ENCODE measurements around the gene C1orf210.

C1orf210 gene

DNA sequence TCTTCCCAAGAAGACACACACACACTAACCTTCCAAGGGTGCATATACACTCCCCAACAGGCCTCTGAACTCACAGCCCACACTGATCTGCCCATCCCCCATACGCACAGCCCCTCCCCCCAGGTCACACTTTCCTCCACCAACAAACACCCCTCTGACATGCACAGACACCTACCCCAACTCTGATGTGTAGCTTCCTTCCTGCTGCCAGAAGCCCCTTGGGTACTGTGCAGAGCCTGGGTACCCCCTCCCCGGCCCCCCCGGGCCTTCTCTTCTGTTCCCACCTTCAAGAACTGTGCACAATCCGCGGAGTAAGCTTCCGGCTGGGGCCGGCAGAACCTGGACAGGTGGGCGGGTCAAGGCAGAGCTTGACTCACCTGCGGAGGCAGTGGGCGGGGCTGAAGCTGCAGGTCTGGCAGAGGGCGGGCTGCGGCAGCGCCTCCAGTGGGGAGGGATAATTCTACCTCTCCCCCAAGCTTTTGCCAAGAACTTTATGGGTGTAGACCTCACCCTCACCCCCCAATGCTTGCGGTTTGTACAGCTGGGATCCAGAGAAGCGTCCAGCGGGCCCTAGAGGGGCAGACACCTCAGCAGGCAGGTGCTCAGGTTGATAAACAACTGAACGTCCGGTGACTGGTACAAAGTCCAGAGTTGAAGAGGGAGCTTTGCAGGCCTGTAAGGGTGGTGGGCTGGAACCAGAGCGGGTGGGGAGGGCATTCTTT, at the start of gene C1orf210:
C1orf210 (minus strand) TSS at position 313 of the 722 bp plus-strand sequence. CDS start 2,311 bp downstream, outside the sequence.
- Histone ChIP-seq H2AFZ (ENCODE audit: low read depth, low read length) (no peak within 1 kb of the TSS), H3K9me3 (ENCODE audit: low read length) (no peaks in the 10 kb centered on the region), H3K4me3 (ENCODE audit: low read length) (no peak within 1 kb of the TSS), H3K4me1 (ENCODE audit: insufficient read depth, low read length) (no peaks in the 10 kb centered on the region), H3K27me3 (ENCODE audit: insufficient read depth, low read length) (peaks cover 2% of the 10 kb centered on the region), H3K36me3 (ENCODE audit: insufficient read depth, low read length) (no peaks in the 10 kb centered on the region)

DNA sequence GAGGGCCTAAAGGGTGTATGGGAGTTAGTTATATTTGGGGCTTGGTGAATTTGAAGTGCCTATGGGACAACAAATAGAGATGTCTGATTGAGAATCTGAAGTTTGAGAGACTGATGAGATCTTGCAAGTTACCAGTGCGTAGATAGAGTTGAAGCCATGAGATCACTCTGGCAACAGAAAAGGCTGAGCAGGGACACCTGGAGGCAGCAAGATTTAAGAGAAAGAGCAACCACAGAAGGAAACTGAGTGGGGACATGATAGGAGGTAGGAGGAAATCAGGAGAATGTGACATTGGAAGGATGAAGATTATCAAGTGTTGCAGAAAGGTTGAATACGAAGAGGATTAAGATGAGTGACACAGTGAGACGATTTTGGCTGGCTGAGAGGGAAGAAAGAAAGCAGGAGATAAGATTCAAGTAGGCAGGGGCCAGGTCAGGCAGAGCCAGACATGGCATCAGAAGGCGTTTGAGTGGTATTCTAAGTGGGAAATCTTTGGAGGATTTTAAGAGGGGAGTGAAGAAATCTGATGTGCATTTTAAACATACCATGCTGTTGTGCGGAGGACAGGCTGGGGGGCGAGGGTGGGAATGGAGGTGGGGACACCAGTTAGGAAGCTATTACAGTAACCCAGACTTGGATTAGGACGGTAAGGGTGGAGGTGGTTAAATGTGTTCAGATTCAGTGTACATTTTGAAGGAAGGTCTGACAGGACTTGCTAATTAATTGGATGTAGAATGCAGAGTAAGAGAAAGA, 49.2 kb upstream of the C1orf210 start:
- H2AFZ ChIP-seq (ENCODE audit: low read depth, low read length) = no peak overlapping the region
- H3K27me3 ChIP-seq (ENCODE audit: insufficient read depth, low read length) = no peaks in the 10 kb centered on the region
- no peaks in the 10 kb centered on the region for H3K9me3 ChIP-seq (ENCODE audit: low read length)
- no peak overlapping the region for H3K4me3 ChIP-seq (ENCODE audit: low read length)
- no peaks in the 10 kb centered on the region for H3K36me3 ChIP-seq (ENCODE audit: insufficient read depth, low read length)
- no peaks in the 10 kb centered on the region for H3K4me1 ChIP-seq (ENCODE audit: insufficient read depth, low read length)

DNA sequence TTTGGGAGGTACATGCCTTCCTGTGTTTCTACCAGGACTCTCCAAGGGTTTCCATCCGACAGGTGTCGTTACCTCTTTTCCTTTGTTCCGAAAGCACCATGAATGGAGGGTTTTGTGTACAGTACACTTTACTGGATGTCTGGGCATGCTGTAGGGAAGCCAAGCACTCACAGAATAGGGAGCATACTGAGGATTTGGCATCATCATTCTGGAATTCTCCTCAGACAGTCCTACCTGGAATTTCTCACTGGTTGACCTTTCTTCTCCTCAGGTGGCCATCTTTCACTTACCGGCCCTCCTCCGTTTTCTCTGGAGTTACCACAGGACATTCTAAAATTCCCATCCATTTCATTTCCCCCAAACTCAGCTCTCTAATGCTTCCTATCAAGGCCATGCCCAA, 46.3 kb upstream of the C1orf210 start:
- no peaks in the 10 kb centered on the region for H3K27me3 ChIP-seq (ENCODE audit: insufficient read depth, low read length)
- no peak overlapping the region for H3K4me3 ChIP-seq (ENCODE audit: low read length)
- no peak overlapping the region for H2AFZ ChIP-seq (ENCODE audit: low read depth, low read length)
- no peaks in the 10 kb centered on the region for H3K4me1 ChIP-seq (ENCODE audit: insufficient read depth, low read length)
- H3K9me3 ChIP-seq (ENCODE audit: low read length) = no peaks in the 10 kb centered on the region
- H3K36me3 ChIP-seq (ENCODE audit: insufficient read depth, low read length) = no peaks in the 10 kb centered on the region

DNA sequence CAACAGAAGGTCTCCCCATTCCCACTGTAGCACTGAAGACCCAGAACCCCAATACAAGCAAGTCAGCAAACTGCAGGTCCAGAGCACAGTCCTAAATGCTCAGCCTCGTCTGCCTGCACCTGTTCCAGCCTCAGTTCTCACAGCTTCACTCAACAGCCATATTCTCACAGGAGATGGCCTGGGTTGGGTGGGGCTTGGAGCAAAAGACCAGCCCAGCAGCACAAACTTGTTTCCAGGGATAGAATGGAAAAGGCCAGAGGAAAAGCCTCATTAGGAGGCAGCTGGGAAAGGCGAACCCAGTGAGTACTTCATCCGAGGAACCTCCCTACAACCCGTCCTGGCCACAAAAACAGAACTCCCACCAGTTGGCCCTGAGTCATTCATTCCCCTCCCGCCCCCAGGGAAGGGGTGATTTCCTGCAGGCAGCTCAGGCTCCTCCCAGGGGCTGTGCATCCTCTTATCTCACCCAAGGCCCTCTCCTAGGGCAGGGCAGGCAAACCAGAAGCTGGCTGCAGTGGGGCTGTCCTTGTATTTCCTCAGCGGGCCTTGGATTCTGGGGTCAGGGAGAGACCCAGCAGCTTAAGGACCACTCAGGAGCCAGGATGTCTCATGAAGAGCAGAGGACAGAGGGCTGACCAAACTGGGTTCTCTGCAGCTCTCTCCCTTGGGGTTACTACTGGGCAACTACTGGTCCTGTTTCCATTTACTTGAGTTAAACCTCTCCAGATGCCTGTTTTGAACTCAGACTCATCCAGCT, 44.8 kb upstream of the C1orf210 start:
- Histone ChIP-seq H3K36me3 (ENCODE audit: insufficient read depth, low read length) (no peaks in the 10 kb centered on the region), H3K4me3 (ENCODE audit: low read length) (no peak overlapping the region), H3K4me1 (ENCODE audit: insufficient read depth, low read length) (no peaks in the 10 kb centered on the region), H2AFZ (ENCODE audit: low read depth, low read length) (no peak overlapping the region), H3K27me3 (ENCODE audit: insufficient read depth, low read length) (no peaks in the 10 kb centered on the region), H3K9me3 (ENCODE audit: low read length) (no peaks in the 10 kb centered on the region)

DNA sequence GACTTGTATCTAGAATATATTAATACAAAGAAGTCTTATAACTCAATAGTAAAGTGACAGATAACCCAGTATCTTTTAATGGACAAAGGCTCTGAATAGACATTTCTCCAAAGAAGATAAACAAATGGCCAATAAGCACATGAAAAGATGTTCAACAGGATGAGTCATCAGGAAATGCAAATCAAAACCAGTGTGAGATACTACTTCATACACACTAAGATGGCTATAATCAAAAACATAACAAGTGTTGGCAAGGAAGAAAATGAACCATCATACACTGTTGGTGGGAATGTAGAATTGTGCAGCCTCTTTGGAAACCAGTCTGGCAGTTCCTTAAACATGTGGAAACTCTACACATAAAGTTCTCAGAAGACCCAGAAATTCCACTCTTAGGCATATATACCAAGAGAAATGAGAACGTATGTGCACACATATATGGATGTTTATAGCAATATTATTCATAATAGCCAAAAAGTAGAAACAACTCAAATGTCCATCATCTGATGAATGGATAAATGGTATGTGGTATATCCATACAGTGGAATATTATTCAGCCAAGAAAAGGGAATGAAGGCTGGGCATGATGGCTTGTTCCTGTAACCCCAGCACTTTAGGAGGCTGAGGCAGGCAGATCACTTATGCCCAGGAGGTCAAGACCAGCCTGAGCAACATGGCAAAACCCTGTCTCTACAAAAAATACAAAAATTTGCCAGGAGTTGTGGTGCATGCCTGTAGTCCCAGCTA, 42.3 kb upstream of the C1orf210 start:
- Histone ChIP-seq H3K4me3 (ENCODE audit: low read length) (no peak overlapping the region), H3K4me1 (ENCODE audit: insufficient read depth, low read length) (no peaks in the 10 kb centered on the region), H3K9me3 (ENCODE audit: low read length) (no peaks in the 10 kb centered on the region), H2AFZ (ENCODE audit: low read depth, low read length) (no peak overlapping the region), H3K36me3 (ENCODE audit: insufficient read depth, low read length) (no peaks in the 10 kb centered on the region), H3K27me3 (ENCODE audit: insufficient read depth, low read length) (no peaks in the 10 kb centered on the region)

DNA sequence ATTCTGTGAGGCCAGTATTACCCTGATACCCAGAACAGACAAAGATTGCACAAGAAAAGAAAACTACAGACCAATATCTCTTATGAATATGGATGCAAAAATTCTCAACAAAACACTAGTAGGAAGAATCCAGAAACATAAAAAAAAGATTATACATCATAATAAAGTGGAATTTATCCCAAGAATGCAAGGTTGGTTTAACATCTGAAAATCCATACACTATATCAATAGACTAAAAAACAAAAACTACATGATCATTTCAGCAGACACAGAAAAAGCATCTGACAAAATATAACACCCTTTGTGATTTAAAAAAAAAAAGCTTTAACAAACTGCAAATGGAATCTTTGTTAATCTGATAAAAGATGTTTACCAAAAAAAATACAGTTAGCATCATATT, 40.0 kb upstream of the C1orf210 start:
- H3K36me3 ChIP-seq (ENCODE audit: insufficient read depth, low read length) = no peaks in the 10 kb centered on the region
- H3K4me1 ChIP-seq (ENCODE audit: insufficient read depth, low read length) = no peaks in the 10 kb centered on the region
- H3K4me3 ChIP-seq (ENCODE audit: low read length) = no peak overlapping the region
- H3K9me3 ChIP-seq (ENCODE audit: low read length) = no peaks in the 10 kb centered on the region
- no peaks in the 10 kb centered on the region for H3K27me3 ChIP-seq (ENCODE audit: insufficient read depth, low read length)
- no peak overlapping the region for H2AFZ ChIP-seq (ENCODE audit: low read depth, low read length)

DNA sequence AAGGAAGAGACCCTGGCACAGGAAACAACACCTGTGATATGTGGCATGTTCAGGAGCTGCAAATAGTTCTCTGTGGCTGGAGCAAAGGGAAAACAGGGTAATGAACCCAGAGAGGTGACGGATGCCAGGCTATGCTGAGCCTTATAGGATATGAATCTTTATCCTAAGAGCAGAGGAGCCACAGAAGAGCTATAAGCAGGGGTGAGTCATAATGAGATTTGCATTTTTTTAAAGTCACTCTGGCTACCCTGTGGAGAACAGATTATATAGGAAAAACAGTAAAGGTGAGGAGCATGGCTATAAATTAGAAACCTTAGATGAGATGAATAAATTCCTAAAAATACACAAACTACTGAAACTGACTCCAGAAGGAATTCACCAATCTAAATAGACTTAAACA, 39.4 kb upstream of the C1orf210 start:
- Histone ChIP-seq H3K4me1 (ENCODE audit: insufficient read depth, low read length) (no peaks in the 10 kb centered on the region), H2AFZ (ENCODE audit: low read depth, low read length) (no peak overlapping the region), H3K4me3 (ENCODE audit: low read length) (no peak overlapping the region)

DNA sequence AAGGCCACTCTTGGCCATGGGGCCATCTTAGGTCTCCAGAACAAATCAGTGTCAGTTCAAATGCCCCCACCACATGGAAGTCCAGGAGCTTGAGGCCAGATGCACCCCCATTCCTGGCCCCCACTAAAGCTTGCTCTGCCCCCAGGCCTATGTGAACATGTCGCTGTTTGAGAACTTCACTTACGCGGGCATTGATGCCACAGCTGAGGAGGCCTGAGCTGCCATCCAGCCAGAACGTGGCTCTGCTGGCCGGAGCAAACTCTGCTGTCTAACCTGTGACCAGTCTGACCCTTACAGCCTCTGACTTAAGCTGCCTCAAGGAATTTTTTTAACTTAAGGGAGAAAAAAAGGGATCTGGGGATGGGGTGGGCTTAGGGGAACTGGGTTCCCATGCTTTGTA, 37.1 kb upstream of the C1orf210 start:
- no peaks in the 10 kb centered on the region for H3K4me1 ChIP-seq (ENCODE audit: insufficient read depth, low read length)
- no peak overlapping the region for H2AFZ ChIP-seq (ENCODE audit: low read depth, low read length)

More for the DNA sequence above, 39.4 kb upstream of the C1orf210 start:
- H3K36me3 ChIP-seq (ENCODE audit: insufficient read depth, low read length) = no peaks in the 10 kb centered on the region
- no peaks in the 10 kb centered on the region for H3K9me3 ChIP-seq (ENCODE audit: low read length)
- H3K27me3 ChIP-seq (ENCODE audit: insufficient read depth, low read length) = no peaks in the 10 kb centered on the region

DNA sequence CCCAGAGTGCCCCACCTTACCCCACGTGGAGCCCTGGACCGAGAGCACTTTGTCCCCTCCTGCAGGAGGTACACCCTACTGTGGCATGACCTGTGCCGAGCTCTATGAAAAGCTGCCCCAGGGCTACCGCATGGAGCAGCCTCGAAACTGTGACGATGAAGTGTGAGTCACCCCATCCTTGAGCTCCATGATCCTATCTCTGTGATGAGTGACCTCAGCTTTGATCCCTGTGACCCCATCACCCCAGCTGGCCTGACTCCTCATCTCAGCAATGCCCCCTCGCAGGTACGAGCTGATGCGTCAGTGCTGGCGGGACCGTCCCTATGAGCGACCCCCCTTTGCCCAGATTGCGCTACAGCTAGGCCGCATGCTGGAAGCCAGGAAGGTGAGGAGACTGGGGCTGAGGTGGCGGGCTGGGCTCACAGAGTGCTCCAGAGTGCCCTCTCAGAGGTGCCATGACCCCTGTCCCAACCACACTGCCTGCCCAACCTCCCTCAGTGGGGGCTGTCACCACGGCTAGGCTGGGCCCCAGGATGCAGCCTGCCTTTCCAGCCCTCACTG, 36.0 kb upstream of the C1orf210 start:
- Histone ChIP-seq H3K9me3 (ENCODE audit: low read length) (no peaks in the 10 kb centered on the region), H3K4me1 (ENCODE audit: insufficient read depth, low read length) (no peaks in the 10 kb centered on the region), H3K36me3 (ENCODE audit: insufficient read depth, low read length) (no peaks in the 10 kb centered on the region), H3K4me3 (ENCODE audit: low read length) (no peak overlapping the region), H2AFZ (ENCODE audit: low read depth, low read length) (no peak overlapping the region), H3K27me3 (ENCODE audit: insufficient read depth, low read length) (no peaks in the 10 kb centered on the region)

More for the DNA sequence above, 37.1 kb upstream of the C1orf210 start:
- H3K27me3 ChIP-seq (ENCODE audit: insufficient read depth, low read length) = no peaks in the 10 kb centered on the region
- no peaks in the 10 kb centered on the region for H3K9me3 ChIP-seq (ENCODE audit: low read length)
- H3K36me3 ChIP-seq (ENCODE audit: insufficient read depth, low read length) = no peaks in the 10 kb centered on the region
- H3K4me3 ChIP-seq (ENCODE audit: low read length) = no peak overlapping the region

DNA sequence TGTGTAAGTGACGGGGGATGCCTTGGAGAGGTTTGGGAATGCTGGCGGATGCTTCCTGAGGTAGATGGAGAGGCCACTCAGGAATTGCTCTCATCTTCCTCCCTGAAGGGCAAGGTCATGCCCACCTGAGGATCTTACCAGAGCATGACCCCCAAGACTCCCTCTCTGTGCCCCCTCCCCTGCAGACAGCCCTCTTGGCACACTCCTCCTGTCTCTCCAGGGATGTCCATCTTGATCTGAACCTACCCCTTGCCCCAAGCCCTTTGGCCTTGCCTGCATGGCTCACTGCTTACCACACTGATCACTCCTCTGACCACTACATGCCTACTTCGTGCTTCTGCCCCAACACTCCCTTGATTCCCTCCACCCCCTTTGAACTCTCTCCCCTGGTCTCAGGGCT, 34.4 kb upstream of the C1orf210 start:
- no peak overlapping the region for H3K4me3 ChIP-seq (ENCODE audit: low read length)
- H3K27me3 ChIP-seq (ENCODE audit: insufficient read depth, low read length) = no peaks in the 10 kb centered on the region
- no peaks in the 10 kb centered on the region for H3K4me1 ChIP-seq (ENCODE audit: insufficient read depth, low read length)
- no peak overlapping the region for H2AFZ ChIP-seq (ENCODE audit: low read depth, low read length)
- no peaks in the 10 kb centered on the region for H3K9me3 ChIP-seq (ENCODE audit: low read length)
- H3K36me3 ChIP-seq (ENCODE audit: insufficient read depth, low read length) = no peaks in the 10 kb centered on the region

DNA sequence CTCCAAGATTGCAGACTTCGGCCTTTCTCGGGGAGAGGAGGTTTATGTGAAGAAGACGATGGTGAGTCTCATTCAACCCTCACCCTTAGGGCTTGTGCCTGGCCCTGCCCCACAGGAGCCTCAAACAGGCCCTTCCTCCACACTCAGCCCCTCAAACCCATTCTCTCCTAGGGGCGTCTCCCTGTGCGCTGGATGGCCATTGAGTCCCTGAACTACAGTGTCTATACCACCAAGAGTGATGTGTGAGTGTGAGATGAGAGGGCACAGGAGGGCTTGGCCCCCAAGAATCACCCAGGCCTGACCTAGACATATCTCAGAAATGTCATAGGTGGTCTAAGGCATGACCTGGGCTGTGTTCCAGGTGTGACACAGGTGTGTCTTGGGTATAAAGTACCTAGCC, 33.9 kb upstream of the C1orf210 start:
- Histone ChIP-seq H3K9me3 (ENCODE audit: low read length) (no peaks in the 10 kb centered on the region), H3K4me3 (ENCODE audit: low read length) (no peak overlapping the region), H3K36me3 (ENCODE audit: insufficient read depth, low read length) (no peaks in the 10 kb centered on the region)

DNA sequence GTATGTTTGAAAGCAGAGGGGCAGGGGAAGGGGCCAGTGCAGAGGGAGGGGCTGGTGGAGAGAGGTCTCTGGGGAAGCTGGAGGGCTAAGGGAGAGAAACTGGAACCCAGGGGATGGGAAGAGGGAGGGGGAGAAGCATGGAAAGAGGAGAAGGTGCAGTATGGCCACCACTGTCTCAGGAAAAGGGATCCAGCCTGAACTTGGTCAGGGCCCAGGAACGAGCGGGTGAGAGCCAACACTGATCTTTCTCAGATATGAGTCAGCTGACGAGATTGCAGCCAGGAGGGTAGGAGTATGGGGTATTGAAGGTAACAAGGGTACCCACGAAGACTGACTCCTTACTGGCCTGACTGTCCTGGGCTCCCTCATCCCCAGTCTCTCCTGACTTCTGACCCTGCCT, 33.5 kb upstream of the C1orf210 start:
- Histone ChIP-seq H3K27me3 (ENCODE audit: insufficient read depth, low read length) (no peaks in the 10 kb centered on the region), H3K9me3 (ENCODE audit: low read length) (no peaks in the 10 kb centered on the region), H3K36me3 (ENCODE audit: insufficient read depth, low read length) (no peaks in the 10 kb centered on the region), H3K4me3 (ENCODE audit: low read length) (no peak overlapping the region), H3K4me1 (ENCODE audit: insufficient read depth, low read length) (no peaks in the 10 kb centered on the region), H2AFZ (ENCODE audit: low read depth, low read length) (no peak overlapping the region)

More for the DNA sequence above, 33.9 kb upstream of the C1orf210 start:
- no peak overlapping the region for H2AFZ ChIP-seq (ENCODE audit: low read depth, low read length)
- H3K4me1 ChIP-seq (ENCODE audit: insufficient read depth, low read length) = no peaks in the 10 kb centered on the region
- H3K27me3 ChIP-seq (ENCODE audit: insufficient read depth, low read length) = no peaks in the 10 kb centered on the region
